ENCODE data around the gene KRT222. TPM values are rescaled to one million over a fixed set of nuclear protein-coding genes. Genes with fewer than 3 reads are reported as not detected.

The KRT222 gene
- total RNA-seq, 1 donor from 2014 or later, result 1.3 TPM

DNA sequence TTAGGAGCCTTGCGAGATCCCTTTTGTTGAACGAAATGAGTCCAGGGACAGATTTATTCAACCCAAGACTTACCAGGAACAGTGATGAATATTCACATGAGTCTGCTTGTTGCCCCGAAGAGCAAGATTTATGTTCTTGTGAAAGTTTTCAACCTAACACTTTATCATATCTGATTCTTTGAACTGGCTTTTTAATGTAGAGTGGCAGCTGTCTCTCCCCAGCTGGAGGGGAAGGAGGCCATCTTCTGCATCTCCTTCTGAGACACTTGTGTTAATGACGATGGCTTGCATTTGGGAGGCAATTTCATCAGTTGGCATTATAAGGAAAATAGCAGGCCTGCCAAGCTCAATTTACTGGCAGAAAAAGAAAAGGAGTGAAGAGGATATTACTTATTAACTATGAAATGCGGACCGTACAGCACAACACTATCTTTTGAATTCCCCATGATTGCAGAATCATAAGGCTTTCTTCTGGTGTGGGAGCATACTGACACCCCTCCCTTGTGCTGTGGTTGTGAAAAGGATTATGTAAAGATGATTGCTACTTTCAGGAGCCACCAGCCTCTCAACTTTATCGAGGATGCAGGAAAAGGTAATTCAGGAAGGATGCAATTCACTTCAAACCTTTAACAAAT, 53.0 kb downstream of the KRT222 start:
- Histone ChIP-seq H3K27me3 (no peaks in the 10 kb centered on the region), H3K27ac (no peak overlapping the region), H3K4me1 (peaks cover 6% of the 10 kb centered on the region), H3K9me3 (no peaks in the 10 kb centered on the region), H3K36me3 (no peaks in the 10 kb centered on the region), H3K4me3 (no peak overlapping the region)
- TF ChIP-seq, protein P1, sequence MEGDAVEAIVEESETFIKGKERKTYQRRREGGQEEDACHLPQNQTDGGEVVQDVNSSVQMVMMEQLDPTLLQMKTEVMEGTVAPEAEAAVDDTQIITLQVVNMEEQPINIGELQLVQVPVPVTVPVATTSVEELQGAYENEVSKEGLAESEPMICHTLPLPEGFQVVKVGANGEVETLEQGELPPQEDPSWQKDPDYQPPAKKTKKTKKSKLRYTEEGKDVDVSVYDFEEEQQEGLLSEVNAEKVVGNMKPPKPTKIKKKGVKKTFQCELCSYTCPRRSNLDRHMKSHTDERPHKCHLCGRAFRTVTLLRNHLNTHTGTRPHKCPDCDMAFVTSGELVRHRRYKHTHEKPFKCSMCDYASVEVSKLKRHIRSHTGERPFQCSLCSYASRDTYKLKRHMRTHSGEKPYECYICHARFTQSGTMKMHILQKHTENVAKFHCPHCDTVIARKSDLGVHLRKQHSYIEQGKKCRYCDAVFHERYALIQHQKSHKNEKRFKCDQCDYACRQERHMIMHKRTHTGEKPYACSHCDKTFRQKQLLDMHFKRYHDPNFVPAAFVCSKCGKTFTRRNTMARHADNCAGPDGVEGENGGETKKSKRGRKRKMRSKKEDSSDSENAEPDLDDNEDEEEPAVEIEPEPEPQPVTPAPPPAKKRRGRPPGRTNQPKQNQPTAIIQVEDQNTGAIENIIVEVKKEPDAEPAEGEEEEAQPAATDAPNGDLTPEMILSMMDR (IDR thresholded peaks at IDR 0.05), result no peak
- DNase-seq (no peak), ATAC-seq (no peak)
- intact Hi-C loops (cut with DNase I), result no loop called here

DNA sequence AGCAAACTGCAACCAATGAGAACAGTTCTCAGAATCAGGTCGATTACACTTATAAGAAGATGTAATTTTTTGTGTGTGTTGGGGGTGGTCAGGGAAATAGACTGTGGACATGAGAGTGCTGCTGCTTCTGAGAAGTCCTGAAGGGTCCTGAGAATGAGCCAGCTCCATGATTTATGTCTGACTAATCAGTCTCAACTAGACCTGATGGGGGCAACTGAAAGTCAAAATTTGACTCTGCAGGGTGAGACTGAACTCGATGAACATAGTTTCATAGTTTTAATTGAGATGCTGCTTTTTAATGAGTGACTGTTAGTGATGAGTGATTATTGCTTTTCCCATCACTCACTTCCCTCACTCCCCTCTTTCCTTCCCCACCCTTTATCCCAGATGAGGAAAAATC, 54.6 kb downstream of the KRT222 start:
- DNase-seq, result no peak
- peaks cover 6% of the 10 kb centered on the region for H3K4me1 ChIP-seq
- no peak for ATAC-seq
- intact Hi-C loops (cut with DNase I), result no loop called here
- H3K36me3 ChIP-seq, result no peaks in the 10 kb centered on the region
- H3K9me3 ChIP-seq, result no peaks in the 10 kb centered on the region
- no peak overlapping the region for H3K27ac ChIP-seq
- TF ChIP-seq, protein P1 (IDR thresholded peaks at IDR 0.05), result no peak
- no peak overlapping the region for H3K4me3 ChIP-seq
- no peaks in the 10 kb centered on the region for H3K27me3 ChIP-seq

DNA sequence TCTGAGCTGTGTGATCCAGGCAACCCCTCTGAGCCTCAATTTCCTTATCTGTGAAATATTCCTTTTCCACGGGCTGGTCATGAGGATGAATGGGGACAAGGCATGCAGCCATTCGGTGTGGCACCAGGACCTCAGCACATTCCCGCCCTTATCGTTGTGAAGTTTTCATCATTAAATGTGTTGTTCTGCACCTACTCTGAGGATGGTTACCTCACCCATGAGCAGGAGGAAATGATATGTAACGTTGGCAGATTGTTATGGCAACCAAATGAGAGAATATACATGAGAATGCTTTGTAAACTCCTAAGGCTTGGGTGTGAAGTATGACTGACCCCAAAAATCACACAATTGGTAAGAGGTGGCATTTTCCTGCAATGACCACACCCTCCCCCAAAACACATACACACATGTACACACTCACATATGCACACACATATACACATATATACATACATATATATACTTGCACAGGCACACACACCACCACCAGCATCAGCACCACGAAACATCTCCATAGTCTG, 56.9 kb downstream of the KRT222 start:
- intact Hi-C loops (cut with DNase I), result no loop called here
- Histone ChIP-seq H3K27ac (no peak overlapping the region), H3K27me3 (no peaks in the 10 kb centered on the region), H3K4me3 (no peak overlapping the region), H3K36me3 (no peaks in the 10 kb centered on the region), H3K9me3 (no peaks in the 10 kb centered on the region), H3K4me1 (peaks cover 6% of the 10 kb centered on the region)
- ATAC-seq (peak; percentile 14), DNase-seq (no peak)
- TF ChIP-seq, protein P1 (IDR thresholded peaks at IDR 0.05), result no peak

DNA sequence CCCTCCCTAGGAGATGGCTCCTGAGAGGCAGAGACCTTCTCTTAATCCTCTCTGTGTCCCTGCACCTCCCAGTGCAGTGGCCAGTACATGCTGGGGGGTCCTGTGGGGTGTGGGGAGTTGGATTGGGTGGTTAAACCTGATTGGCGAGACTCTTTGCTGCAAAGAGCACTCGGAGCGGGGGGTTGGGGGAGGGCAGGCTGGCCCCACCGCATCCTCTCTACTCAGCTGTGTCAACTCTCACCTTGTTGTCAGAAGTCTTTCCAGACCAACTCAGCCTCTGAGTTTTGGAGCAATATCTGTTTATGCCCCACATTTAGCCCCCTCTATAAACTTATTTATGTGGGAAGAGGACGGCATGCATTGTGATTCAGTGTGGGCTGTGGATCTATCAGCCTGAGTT, 57.3 kb downstream of the KRT222 start:
- H3K27me3 ChIP-seq, result no peaks in the 10 kb centered on the region
- H3K4me1 ChIP-seq, result peaks cover 6% of the 10 kb centered on the region
- H3K9me3 ChIP-seq, result no peaks in the 10 kb centered on the region
- no peak for DNase-seq
- H3K27ac ChIP-seq, result no peak overlapping the region
- TF ChIP-seq, protein P1 (IDR thresholded peaks at IDR 0.05), result no peak
- peak; percentile 39 for ATAC-seq
- no peak overlapping the region for H3K4me3 ChIP-seq
- intact Hi-C loops (cut with DNase I), result no loop called here
- no peaks in the 10 kb centered on the region for H3K36me3 ChIP-seq

DNA sequence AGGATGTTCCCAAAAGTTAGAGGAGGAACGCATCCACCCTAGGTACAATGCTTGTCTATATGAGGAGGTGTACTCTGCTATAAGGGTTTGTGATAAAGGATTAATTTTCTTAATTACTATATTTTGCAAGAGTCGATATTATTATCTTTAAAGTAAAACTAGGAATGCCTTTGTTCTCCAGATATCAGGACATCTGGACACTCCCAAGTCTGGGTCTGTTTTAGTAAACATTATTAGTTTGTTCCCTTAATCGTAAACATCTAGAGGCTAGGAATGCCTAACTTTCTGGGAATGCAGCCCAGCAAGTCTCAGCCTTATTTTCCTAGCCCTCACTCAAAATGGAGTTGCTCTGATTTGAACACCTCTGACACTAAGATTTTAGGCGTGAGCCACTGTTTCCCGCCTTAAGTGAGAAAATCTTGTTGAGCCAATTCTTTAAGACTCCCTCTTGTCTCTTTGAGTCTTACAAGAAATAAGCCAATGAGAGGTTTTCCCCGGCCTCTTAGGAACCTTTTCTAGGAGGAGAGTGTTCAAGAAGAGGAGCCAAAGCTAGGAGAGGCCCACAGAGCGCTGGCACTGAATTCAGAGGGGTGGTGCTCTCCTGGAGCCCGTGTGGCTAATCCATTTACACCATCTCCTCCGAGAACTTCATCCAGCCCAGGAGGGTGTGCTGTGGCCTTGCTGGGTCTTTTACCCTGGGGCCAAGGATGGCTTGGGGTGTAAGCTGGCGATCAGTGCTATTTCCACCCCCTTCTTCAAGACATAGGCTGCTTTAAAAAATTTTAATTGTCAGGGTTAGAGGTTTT, 58.2 kb downstream of the KRT222 start:
- ATAC-seq (peak; percentile 62), DNase-seq (no peak)
- no peaks in the 10 kb centered on the region for H3K9me3 ChIP-seq
- H3K27me3 ChIP-seq, result no peaks in the 10 kb centered on the region
- no peaks in the 10 kb centered on the region for H3K36me3 ChIP-seq
- intact Hi-C loops (cut with DNase I), result no loop called here
- H3K27ac ChIP-seq, result peak overlapping the region; percentile 12
- peaks cover 6% of the 10 kb centered on the region for H3K4me1 ChIP-seq
- H3K4me3 ChIP-seq, result no peak overlapping the region
- TF ChIP-seq, protein P1 (IDR thresholded peaks at IDR 0.05), result no peak
